ENCODE data around the gene EPHA6. TPM values are rescaled to one million over a fixed set of nuclear protein-coding genes. Genes with fewer than 3 reads are reported as not detected.

Gene EPHA6
- total RNA-seq, 4 donors from 2014 or later: 0.94 to 1.8 (median 1.00) TPM

GRCh38 chr3:97680210-97680609 lies 865.8 kb downstream of the EPHA6 start:
- no peak for TF ChIP-seq CTCF (IDR thresholded peaks at IDR 0.05; ENCODE audit: low read depth)

- no peak for TF ChIP-seq CTCF (IDR thresholded peaks at IDR 0.05; ENCODE audit: low read depth)
Measured at GRCh38 chr3:97680696-97681095, 866.3 kb downstream of the EPHA6 start.

- no peak for TF ChIP-seq CTCF (IDR thresholded peaks at IDR 0.05; ENCODE audit: low read depth)
Measured at GRCh38 chr3:97684490-97684889, 870.1 kb downstream of the EPHA6 start.

- TF ChIP-seq CTCF (IDR thresholded peaks at IDR 0.05; ENCODE audit: low read depth): no peak
Measured at GRCh38 chr3:97686258-97686657, 871.9 kb downstream of the EPHA6 start.

GRCh38 chr3:97687734-97688133 lies 873.3 kb downstream of the EPHA6 start:
- TF ChIP-seq CTCF (IDR thresholded peaks at IDR 0.05; ENCODE audit: low read depth): no peak

GRCh38 chr3:97689111-97689510 lies 874.7 kb downstream of the EPHA6 start:
- TF ChIP-seq CTCF (IDR thresholded peaks at IDR 0.05; ENCODE audit: low read depth): no peak

GRCh38 chr3:97689962-97690361 lies 875.6 kb downstream of the EPHA6 start:
- no peak for TF ChIP-seq CTCF (IDR thresholded peaks at IDR 0.05; ENCODE audit: low read depth)
